ENCODE results near the gene CTTN.

DNA sequence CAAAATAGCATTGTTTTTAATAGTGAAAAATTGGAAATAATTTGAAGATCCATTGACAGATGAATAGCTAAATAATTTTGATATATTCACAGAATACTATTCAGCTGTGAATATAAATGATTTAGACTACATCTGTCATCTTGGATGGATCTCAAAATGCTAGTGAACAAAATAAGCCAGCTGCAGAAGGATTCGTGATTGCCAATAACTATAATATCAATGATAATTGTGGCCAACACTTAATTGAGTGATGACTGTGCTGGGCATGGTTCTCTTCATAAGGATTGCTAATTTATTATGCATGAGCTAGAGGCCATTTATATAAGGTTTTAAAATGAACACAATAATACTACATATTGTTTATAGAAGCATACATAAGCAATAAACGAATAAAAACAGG, 60.4 kb downstream of the CTTN start:
- no peak for TF ChIP-seq POLR2A (IDR thresholded peaks at IDR 0.05)
- TF ChIP-seq, protein P1, sequence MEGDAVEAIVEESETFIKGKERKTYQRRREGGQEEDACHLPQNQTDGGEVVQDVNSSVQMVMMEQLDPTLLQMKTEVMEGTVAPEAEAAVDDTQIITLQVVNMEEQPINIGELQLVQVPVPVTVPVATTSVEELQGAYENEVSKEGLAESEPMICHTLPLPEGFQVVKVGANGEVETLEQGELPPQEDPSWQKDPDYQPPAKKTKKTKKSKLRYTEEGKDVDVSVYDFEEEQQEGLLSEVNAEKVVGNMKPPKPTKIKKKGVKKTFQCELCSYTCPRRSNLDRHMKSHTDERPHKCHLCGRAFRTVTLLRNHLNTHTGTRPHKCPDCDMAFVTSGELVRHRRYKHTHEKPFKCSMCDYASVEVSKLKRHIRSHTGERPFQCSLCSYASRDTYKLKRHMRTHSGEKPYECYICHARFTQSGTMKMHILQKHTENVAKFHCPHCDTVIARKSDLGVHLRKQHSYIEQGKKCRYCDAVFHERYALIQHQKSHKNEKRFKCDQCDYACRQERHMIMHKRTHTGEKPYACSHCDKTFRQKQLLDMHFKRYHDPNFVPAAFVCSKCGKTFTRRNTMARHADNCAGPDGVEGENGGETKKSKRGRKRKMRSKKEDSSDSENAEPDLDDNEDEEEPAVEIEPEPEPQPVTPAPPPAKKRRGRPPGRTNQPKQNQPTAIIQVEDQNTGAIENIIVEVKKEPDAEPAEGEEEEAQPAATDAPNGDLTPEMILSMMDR (IDR thresholded peaks at IDR 0.05), result no peak

All from testis (tissue), 2 donors.